Mesothelial cell of epicardium (in vitro differentiated cells): ENCODE results near the gene CXCL1. TPM values are rescaled to one million over a fixed set of nuclear protein-coding genes. Genes with fewer than 3 reads are reported as not detected.

Experiments used
- DNase-seq, 2 experiments: peaks; one replicate each; pipeline ENCODE4 v3.0.0; 2021; ENCODE audit warnings: low spot score in 2 of 2; ENCODE audit not compliant: unreplicated experiment in 2 of 2
- H3K27ac Mint-ChIP-seq: 2 replicates; pipeline ENCODE4 v1.8.0; 2021; ENCODE audit warnings: mixed read lengths
- H3K27me3 Mint-ChIP-seq: 2 replicates; pipeline ENCODE4 v1.8.0; 2021; ENCODE audit warnings: low read depth, mixed read lengths
- H3K36me3 Mint-ChIP-seq: 2 replicates; pipeline ENCODE4 v1.8.0; 2021; ENCODE audit warnings: mixed read lengths
- H3K4me1 Mint-ChIP-seq: 2 replicates; pipeline ENCODE4 v1.8.0; 2021; ENCODE audit warnings: mixed read lengths
- H3K4me3 Mint-ChIP-seq: 2 replicates; pipeline ENCODE4 v1.8.0; 2021; ENCODE audit warnings: mild to moderate bottlenecking, moderate library complexity, mixed read lengths
- H3K9me3 Mint-ChIP-seq: 2 replicates; pipeline ENCODE4 v1.8.0; 2021; ENCODE audit warnings: mixed read lengths
- total RNA-seq: library from RNA; stranded (reverse); gene quantifications from 3 replicates; pipeline ENCODE4 v1.2.1, GENCODE V29; 2021
- TF ChIP-seq, protein P1 (sequence below): fragments of 200-600 bp; sonication (generic); IDR thresholded peaks from one replicate; pipeline ENCODE4 v1.5.0; 2021; ENCODE audit warnings: antibody characterized with exemption; ENCODE audit not compliant: unreplicated experiment

Gene CXCL1
- total RNA-seq, 1 donor from 2014 or later: 0.74 TPM

DNA sequence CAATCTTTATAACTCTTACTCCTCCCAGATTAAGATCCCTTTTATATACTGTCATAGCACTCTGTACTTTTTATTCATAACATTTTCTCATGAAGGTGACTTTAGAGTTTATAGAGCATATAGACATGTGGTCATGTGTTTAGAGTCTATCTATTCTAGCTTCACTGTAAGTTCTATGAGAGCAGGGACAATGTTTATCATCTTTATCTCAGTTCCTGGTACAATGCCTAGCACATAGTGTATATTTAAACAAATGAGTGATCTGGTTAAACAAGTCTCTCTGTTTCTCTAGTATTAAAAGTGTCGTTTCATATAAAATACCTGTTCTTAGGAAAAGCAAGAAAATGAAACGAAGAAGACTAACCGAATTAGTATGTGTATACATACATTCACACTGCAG is 29.5 kb upstream of the CXCL1 start:
- H3K27ac Mint-ChIP-seq: no peak overlapping the region
- peaks cover 51% of the 10 kb centered on the region for H3K27me3 Mint-ChIP-seq
- DNase-seq: no peak
- no peaks in the 10 kb centered on the region for H3K36me3 Mint-ChIP-seq
- no peaks in the 10 kb centered on the region for H3K9me3 Mint-ChIP-seq
- no peak overlapping the region for H3K4me3 Mint-ChIP-seq
- peaks cover 9% of the 10 kb centered on the region for H3K4me1 Mint-ChIP-seq
- TF ChIP-seq, protein P1, sequence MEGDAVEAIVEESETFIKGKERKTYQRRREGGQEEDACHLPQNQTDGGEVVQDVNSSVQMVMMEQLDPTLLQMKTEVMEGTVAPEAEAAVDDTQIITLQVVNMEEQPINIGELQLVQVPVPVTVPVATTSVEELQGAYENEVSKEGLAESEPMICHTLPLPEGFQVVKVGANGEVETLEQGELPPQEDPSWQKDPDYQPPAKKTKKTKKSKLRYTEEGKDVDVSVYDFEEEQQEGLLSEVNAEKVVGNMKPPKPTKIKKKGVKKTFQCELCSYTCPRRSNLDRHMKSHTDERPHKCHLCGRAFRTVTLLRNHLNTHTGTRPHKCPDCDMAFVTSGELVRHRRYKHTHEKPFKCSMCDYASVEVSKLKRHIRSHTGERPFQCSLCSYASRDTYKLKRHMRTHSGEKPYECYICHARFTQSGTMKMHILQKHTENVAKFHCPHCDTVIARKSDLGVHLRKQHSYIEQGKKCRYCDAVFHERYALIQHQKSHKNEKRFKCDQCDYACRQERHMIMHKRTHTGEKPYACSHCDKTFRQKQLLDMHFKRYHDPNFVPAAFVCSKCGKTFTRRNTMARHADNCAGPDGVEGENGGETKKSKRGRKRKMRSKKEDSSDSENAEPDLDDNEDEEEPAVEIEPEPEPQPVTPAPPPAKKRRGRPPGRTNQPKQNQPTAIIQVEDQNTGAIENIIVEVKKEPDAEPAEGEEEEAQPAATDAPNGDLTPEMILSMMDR: no peak

GRCh38 chr4:73841243-73841925 is 27.8 kb upstream of the CXCL1 start:
- no peak overlapping the region for H3K4me3 Mint-ChIP-seq
- DNase-seq: no peak
- H3K4me1 Mint-ChIP-seq: peaks cover 6% of the 10 kb centered on the region

GRCh38 chr4:73842696-73843095 is 26.5 kb upstream of the CXCL1 start:
- Mint-ChIP-seq H3K27ac (no peak overlapping the region), H3K36me3 (no peaks in the 10 kb centered on the region), H3K4me3 (no peak overlapping the region), H3K27me3 (peaks cover 43% of the 10 kb centered on the region), H3K9me3 (no peaks in the 10 kb centered on the region), H3K4me1 (peaks cover 5% of the 10 kb centered on the region)
- no peak for DNase-seq
- TF ChIP-seq, protein P1: no peak

More at GRCh38 chr4:73841243-73841925, 27.8 kb upstream of the CXCL1 start:
- H3K9me3 Mint-ChIP-seq: no peaks in the 10 kb centered on the region
- H3K27me3 Mint-ChIP-seq: peaks cover 48% of the 10 kb centered on the region
- H3K36me3 Mint-ChIP-seq: no peaks in the 10 kb centered on the region
- TF ChIP-seq, protein P1: no peak
- no peak overlapping the region for H3K27ac Mint-ChIP-seq

- H3K9me3 Mint-ChIP-seq: no peaks in the 10 kb centered on the region
- peaks cover 42% of the 10 kb centered on the region for H3K27me3 Mint-ChIP-seq
- H3K27ac Mint-ChIP-seq: no peak overlapping the region
- H3K36me3 Mint-ChIP-seq: no peaks in the 10 kb centered on the region
- peaks cover 5% of the 10 kb centered on the region for H3K4me1 Mint-ChIP-seq
- no peak overlapping the region for H3K4me3 Mint-ChIP-seq
- DNase-seq: no peak
- TF ChIP-seq, protein P1: no peak
Measured at GRCh38 chr4:73843369-73843768, 25.8 kb upstream of the CXCL1 start.

- H3K4me1 Mint-ChIP-seq: peaks cover 5% of the 10 kb centered on the region
- H3K4me3 Mint-ChIP-seq: no peak overlapping the region
- DNase-seq: no peak
- no peaks in the 10 kb centered on the region for H3K9me3 Mint-ChIP-seq
- peaks cover 36% of the 10 kb centered on the region for H3K27me3 Mint-ChIP-seq
- no peak overlapping the region for H3K27ac Mint-ChIP-seq
- no peaks in the 10 kb centered on the region for H3K36me3 Mint-ChIP-seq
- TF ChIP-seq, protein P1: no peak
Measured at GRCh38 chr4:73844345-73844744, 24.8 kb upstream of the CXCL1 start.

DNA sequence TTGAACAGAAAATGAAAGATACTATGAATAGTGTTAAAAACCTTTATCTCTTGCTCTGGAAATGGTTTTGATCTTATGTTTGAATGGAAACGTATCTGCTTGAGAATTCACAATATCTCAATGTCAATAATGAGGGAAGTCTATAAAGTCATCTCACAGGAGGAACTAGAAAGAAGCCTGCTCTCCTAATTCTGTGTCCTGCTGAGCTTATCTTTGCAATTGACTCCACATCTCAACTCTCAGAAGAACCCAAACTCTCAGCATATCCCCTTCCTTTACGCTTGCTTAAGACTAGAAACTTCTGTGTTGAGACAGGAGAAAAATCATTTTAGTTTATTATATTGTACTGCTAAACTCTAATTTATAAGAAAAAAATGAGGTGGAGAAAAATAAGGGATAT is 24.4 kb upstream of the CXCL1 start:
- no peak for DNase-seq
- TF ChIP-seq, protein P1: no peak
- peaks cover 5% of the 10 kb centered on the region for H3K4me1 Mint-ChIP-seq

More for the DNA sequence above, 24.4 kb upstream of the CXCL1 start:
- H3K27ac Mint-ChIP-seq: no peak overlapping the region
- peaks cover 33% of the 10 kb centered on the region for H3K27me3 Mint-ChIP-seq
- no peak overlapping the region for H3K4me3 Mint-ChIP-seq
- H3K36me3 Mint-ChIP-seq: no peaks in the 10 kb centered on the region
- H3K9me3 Mint-ChIP-seq: no peaks in the 10 kb centered on the region
